SIG-M5 (cell line): Measurements from ENCODE around the gene FLYWCH1.

Source experiments
- DNase-seq: peaks from one replicate; lab custom pipeline; 2025; lab: John Stamatoyannopoulos, UW

The FLYWCH1 gene

GRCh38 chr16:2968738-2969544, 57.2 kb downstream of the FLYWCH1 start, which contains the start of gene PAQR4:
Gene PAQR4 (plus strand): TSS chr16:2969348. CDS start chr16:2969675, 327 bp downstream.
- no peak for DNase-seq

GRCh38 chr16:2969545-2970521, 58.1 kb downstream of the FLYWCH1 start:
- peak; percentile 22 for DNase-seq

DNA sequence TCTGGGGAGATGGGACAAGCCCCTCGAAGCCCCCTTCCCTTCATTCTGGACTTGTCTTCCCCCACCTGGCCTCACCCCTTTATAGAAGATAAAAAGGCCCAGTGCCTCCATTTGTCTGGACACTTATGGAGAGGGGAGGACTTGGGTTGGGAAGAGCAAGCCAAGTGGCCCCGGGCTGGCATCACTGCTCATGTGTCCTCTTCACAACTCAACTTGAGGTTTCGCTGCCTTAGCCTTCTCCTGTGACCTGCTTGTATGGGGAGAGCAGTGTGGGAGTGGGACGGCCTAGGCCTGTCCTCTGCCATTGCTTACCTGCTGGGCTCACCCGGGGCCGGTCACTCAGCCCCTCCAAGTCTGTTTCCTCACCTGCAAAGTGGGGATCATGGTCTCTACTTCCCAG, 58.8 kb downstream of the FLYWCH1 start:
- DNase-seq = no peak

DNA sequence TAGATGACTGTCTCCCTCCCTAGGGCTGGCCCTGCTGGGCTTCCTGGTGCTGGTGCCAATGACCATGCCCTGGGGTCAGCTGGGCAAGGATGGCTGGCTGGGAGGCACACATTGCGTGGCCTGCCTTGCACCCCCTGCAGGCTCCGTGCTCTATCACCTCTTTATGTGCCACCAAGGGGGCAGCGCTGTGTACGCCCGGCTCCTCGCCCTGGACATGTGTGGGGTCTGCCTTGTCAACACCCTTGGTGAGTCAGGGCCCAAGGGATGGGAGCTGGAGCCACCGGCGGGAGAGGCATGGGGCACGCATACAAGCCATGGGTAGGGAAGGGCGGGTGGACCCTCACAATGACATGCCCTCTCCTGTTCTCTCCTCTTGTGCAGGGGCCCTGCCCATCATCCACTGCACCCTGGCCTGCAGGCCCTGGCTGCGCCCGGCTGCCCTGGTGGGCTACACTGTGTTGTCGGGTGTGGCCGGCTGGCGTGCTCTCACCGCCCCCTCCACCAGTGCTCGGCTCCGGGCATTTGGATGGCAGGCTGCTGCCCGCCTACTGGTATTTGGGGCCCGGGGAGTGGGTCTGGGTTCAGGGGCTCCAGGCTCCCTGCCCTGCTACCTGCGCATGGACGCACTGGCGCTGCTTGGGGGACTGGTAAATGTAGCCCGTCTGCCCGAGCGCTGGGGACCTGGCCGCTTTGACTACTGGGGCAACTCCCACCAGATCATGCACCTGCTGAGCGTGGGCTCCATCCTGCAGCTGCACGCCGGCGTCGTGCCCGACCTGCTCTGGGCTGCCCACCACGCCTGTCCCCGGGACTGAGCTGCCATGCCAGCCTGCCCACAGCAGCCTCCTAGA, 59.6 kb downstream of the FLYWCH1 start:
- DNase-seq = no peak

- no peak for DNase-seq
Measured at GRCh38 chr16:2971985-2972784, 60.5 kb downstream of the FLYWCH1 start.

GRCh38 chr16:2973093-2973492, 61.4 kb downstream of the FLYWCH1 start:
- DNase-seq = no peak

- no peak for DNase-seq
Measured at GRCh38 chr16:2973605-2974318, 62.0 kb downstream of the FLYWCH1 start.

GRCh38 chr16:2974319-2975056, 62.8 kb downstream of the FLYWCH1 start:
- DNase-seq = no peak

GRCh38 chr16:2975161-2975795, 63.5 kb downstream of the FLYWCH1 start:
- DNase-seq = no peak

- no peak for DNase-seq
Measured at GRCh38 chr16:2976201-2976600, 64.5 kb downstream of the FLYWCH1 start.

DNA sequence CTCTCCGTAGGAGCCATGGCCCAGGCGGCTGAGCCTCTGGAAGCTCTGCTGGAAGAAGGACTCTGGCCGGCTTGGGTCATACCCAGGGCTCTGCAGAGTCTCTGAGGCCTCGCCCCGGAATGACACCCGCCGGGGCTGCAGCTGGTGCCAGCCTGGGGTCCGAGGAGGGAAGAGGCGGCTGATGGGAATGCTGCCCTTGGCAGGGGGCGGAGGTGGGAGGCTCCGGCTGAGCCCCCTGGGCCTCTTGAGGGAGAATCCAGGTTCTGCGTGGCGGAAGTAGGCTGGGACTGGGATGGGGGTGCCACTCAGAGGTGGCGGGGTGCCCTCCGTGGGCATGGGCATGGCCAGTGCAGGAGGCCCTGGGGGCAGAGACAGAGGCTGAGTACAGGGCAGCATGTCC, 64.9 kb downstream of the FLYWCH1 start:
- DNase-seq = no peak

DNA sequence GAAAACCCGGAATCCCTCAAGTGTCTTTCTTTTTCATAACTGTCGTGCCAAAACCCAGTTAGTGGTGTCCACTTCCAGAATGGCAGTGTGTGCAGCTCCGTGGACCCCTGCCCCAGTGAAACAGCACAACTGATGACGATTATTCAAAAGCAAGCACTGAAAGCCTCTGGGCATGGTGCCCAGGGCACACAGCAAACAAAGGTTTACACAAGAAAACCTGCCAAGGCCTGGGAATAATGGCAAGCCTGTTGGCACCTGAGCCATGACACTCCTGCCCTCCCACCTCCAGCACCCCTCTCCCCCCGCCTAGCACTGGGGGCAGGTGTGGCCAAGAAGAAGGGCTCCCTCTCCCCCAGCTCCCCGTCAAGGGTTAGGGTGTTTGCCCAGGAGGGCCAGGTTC, 65.7 kb downstream of the FLYWCH1 start:
- DNase-seq = no peak

- DNase-seq = no peak
Measured at GRCh38 chr16:2979669-2980226, 68.0 kb downstream of the FLYWCH1 start.

DNA sequence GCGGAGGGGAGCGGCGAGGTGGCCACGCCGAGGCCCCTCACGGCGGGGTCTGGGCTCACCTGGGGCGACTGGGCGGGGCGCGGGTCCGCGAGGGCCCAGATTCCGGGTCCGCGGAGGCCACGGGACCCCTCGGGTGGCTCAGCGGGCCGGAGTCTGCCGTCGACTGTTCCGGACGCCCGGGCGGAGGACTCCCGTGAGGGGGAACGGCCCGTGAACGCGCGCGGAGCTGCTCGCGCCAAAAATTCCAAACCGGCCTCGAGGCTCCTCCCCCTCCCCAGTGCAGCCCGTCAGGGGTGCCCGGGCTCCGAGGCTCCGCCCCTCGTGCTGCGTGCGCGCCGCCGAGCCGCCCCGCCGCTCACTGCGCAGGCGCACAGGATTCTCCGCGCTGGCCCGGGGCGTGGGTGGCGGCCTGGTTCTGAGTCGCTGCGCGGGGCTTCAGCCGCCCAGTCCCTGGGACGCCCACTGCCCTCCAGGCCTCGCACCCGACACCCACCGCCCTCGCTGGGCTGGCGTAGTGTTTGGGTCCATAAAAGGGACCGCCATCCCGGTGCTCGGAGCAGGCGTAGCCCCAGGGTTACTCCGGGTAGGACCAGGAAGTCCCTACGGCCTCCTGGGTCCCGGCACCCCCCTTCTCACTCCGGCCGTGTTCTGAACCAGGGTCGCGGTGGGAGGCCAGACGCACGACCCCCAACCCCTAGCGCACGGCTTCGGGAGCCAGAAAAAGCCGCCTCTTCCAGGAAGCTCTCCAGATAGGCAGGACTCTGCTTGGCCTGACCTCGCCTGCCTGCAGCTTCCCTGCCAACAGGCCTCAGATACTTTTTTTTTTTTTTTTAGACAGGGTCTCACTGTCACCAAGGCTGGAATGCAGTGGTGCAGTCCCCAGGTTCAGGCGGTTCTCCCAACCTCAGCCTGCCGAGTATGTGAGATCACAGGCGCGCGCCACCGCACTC, 68.8 kb downstream of the FLYWCH1 start, which contains the start of gene PKMYT1:
PKMYT1 (minus strand) TSS at position 220 of the 950 bp plus-strand sequence. CDS start 789 bp downstream, outside the sequence.
- DNase-seq = no peak

DNA sequence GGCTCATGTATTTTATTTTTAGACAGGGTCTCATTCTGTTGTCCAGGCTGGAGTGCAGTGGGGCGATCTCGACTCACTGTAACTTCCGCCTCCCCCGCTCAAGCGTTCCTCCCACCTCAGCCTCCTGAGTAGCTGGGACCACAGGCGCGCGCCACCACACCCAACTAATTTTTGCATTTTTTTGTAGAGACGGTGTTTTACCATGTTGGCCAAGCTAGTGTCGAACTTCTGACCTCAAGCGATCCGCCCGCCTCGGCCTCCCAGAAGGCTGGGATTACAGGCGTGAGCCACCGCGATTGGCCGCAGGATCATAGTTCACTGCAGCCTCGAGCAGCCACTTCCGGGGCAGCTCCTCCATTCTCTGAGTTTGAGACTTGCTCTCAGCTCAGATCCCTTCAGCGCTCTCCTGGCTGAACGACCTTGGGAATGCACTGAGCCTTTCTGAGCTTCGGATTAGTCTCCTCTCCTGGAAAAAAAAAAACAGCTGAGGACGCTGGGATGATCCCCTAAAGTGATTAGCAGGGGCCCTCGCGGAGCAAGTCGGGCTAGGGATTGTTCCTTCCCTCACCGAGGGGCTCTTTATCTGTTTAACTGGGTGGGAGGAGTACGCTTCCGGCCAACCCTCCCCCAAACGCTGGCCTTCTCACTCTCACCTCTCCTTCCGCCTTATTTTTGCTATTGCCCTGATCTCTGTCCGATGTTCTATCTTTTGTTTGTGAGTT, 69.6 kb downstream of the FLYWCH1 start:
- DNase-seq = no peak

- DNase-seq = no peak
Measured at GRCh38 chr16:2981899-2982250, 70.1 kb downstream of the FLYWCH1 start.

DNA sequence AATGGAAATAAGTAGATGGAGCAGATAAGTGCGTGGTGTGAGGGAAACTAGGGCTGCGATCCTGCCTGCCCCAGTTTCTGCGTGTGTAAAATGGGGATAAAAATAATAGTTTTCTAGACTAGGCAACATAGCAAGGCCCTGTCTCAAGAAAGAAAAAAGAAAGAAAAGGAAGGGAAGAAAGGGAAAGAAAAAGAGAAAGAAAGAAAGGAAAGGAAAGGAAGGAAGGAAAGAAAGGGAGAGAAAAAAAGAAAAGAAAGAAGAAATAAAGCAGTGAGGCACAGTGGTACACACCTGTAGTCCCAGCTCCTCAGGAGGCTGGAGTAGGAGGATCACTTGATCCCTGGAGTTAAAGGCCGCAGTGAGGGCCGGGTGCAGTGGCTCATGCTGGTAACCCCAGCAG, 70.7 kb downstream of the FLYWCH1 start:
- DNase-seq = no peak
